Transverse colon (tissue), 4 donors: ENCODE results near the gene ATL2. TPM values are rescaled to one million over a fixed set of nuclear protein-coding genes. Genes with fewer than 3 reads are reported as not detected.

Experiments
- DNase-seq: peaks from one replicate; pipeline ENCODE4 v3.0.0-alpha.2; 2019
- H3K27ac ChIP-seq, 4 donors: fragments of 200-600 bp; sonication (generic); 2 replicates each; pipeline ENCODE4 v1.5.1; 2016 to 2018; ENCODE audit warnings: inconsistent platforms in 4 of 4
- H3K27me3 ChIP-seq: fragments of 200-600 bp; sonication (generic); 2 replicates; pipeline ENCODE4 v1.5.1; 2017; ENCODE audit warnings: inconsistent platforms
- H3K36me3 ChIP-seq, 4 donors: fragments of 200-600 bp; sonication (generic); 2 replicates each; pipeline ENCODE4 v1.5.1; 2017 to 2019; ENCODE audit warnings: inconsistent platforms in 4 of 4
- H3K4me1 ChIP-seq, 4 donors: fragments of 200-600 bp; sonication (generic); 2 replicates each; pipeline ENCODE4 v1.5.1; 2017 to 2020; ENCODE audit warnings: inconsistent platforms in 4 of 4
- H3K4me3 ChIP-seq, 4 donors: fragments of 200-600 bp; sonication (generic); 1 replicate in 1 of 4; 2 replicates in 3 of 4; pipeline versions ENCODE4 v1.5.1 to v1.6.1; 2017 to 2019; ENCODE audit warnings: inconsistent platforms in 4 of 4
- H3K9me3 ChIP-seq, 2 donors: fragments of 200-600 bp; sonication (generic); 2 replicates each; pipeline ENCODE4 v1.5.1; 2017 to 2019; ENCODE audit warnings: inconsistent platforms in 2 of 2
- EP300 ChIP-seq: sonication (generic); formaldehyde crosslinking; IDR thresholded peaks from one replicate; pipeline ENCODE4 v1.6.1; 2017; ENCODE audit warnings: antibody characterized with exemption, low read depth
- POLR2A ChIP-seq: fragments of 450-650 bp; IDR thresholded peaks from one replicate; pipeline ENCODE4 v1.6.1; 2016; ENCODE audit warnings: antibody characterized with exemption, mild to moderate bottlenecking, moderate library complexity
- POLR2AphosphoS5 ChIP-seq, 3 donors: sonication (generic); formaldehyde crosslinking; IDR thresholded peaks; one replicate each; pipeline ENCODE4 v1.6.1; 2016; ENCODE audit warnings: antibody characterized with exemption in 3 of 3
- WGBS, 2 donors: methylation state at CpG; one replicate each; pipeline ENCODE4 v1.1.5; 2018; ENCODE audit warnings: low coverage in 1 of 2; 5-methylcytosine and 5-hydroxymethylcytosine counted together
- in situ Hi-C, 4 donors: fragments of 200-750 bp; cut with MboI; loops; one replicate each; pipeline versions ENCODE4 v1.15.0 to v1.15.1; 2017; ENCODE audit warnings: low sequenced_read_pairs in 3 of 4, low pct_ligation_motif_present in 1 of 4, low pct_unique_long_range_greater_than_20kb in 1 of 4
- intact Hi-C: fragments of 100-400 bp; cut with DNase I; formaldehyde crosslinking; loops from one replicate; pipeline ENCODE4 v1.15.1; 2023; ENCODE audit warnings: low total_unique reads
- total RNA-seq, 4 donors: library from RNA; depleted of rRNA; stranded (reverse); fragments of >200 nt; gene quantifications; one replicate each; pipeline ENCODE4 v1.1.0, GENCODE V29; 2016
- TF ChIP-seq, protein P1 (sequence below), 5 experiments: fragments of 200-600 bp in 3 of 5; fragments of 450-650 bp in 2 of 5; sonication (generic) in 3 of 5; IDR thresholded peaks; 1 replicate in 2 of 5; 2 replicates in 3 of 5; pipeline ENCODE4 v1.5.1; 2016 to 2017; ENCODE audit warnings: antibody characterized with exemption in 5 of 5, inconsistent platforms in 3 of 5, mild to moderate bottlenecking in 2 of 5, moderate library complexity in 1 of 5

The ATL2 gene
- total RNA-seq, 4 donors from 2014 or later = 17.6 to 150 (median 69.1) TPM

DNA sequence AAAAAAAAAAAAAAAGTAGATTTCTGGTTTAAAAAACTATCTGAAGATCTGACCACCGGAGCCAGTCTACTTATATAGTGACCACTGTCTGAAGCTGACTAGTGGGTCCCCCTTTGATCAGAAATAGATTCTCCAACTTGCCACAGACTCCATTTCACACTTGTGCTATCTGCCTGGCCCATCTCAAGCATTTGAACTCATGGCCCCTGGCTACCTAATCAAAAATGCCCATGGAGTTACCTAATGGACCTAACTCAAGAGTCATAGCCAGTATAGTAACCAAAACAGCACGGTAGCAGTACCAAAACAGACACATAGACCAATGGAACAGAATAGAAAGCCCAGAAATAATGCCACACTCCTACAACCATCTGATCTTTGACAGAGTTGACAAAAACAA, 17.0 kb upstream of the ATL2 start:
- intact Hi-C loops = no loop called here
- in situ Hi-C loops = no loop called here
- Histone ChIP-seq H3K36me3 (no peaks in the 10 kb centered on the region), H3K27me3 (no peaks in the 10 kb centered on the region), H3K4me3 (no peak overlapping the region), H3K9me3 (no peaks in the 10 kb centered on the region), H3K4me1 (no peaks in the 10 kb centered on the region), H3K27ac (no peak overlapping the region)
- WGBS, 2 donors = 83 to 88% methylated on average over 1 to 2 of the region's 2 CpGs
- TF ChIP-seq POLR2AphosphoS5 (IDR thresholded peaks at IDR 0.05) (no peak), POLR2A (no peak), EP300 (no peak)
- TF ChIP-seq, protein P1, sequence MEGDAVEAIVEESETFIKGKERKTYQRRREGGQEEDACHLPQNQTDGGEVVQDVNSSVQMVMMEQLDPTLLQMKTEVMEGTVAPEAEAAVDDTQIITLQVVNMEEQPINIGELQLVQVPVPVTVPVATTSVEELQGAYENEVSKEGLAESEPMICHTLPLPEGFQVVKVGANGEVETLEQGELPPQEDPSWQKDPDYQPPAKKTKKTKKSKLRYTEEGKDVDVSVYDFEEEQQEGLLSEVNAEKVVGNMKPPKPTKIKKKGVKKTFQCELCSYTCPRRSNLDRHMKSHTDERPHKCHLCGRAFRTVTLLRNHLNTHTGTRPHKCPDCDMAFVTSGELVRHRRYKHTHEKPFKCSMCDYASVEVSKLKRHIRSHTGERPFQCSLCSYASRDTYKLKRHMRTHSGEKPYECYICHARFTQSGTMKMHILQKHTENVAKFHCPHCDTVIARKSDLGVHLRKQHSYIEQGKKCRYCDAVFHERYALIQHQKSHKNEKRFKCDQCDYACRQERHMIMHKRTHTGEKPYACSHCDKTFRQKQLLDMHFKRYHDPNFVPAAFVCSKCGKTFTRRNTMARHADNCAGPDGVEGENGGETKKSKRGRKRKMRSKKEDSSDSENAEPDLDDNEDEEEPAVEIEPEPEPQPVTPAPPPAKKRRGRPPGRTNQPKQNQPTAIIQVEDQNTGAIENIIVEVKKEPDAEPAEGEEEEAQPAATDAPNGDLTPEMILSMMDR (IDR thresholded peaks at IDR 0.05) = no peak
- DNase-seq = no peak

DNA sequence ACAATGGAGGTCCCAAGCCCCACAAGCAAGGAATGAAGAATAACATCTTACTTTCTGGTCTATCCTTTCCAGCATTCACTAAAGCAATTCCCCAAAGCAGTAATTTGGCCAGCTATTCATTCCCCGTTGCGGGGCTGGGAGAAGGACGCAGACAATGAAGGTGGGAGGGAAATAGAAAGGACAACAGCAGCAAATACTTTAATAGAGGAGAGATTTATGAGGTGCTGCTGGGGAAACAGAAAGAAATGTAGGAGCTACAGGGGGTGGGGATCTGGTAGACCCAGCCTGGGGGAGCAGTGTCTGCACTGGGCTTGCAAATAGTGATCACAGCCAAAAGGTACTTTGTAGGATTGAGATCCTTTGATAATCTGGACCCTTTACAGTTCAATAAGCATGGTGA, 13.9 kb upstream of the ATL2 start:
- no peak for DNase-seq
- H3K27me3 ChIP-seq = no peaks in the 10 kb centered on the region
- no peaks in the 10 kb centered on the region for H3K36me3 ChIP-seq
- in situ Hi-C loops (no loop called here), intact Hi-C loops (no loop called here)
- H3K4me3 ChIP-seq = no peak overlapping the region
- no peaks in the 10 kb centered on the region for H3K9me3 ChIP-seq
- TF ChIP-seq POLR2AphosphoS5 (IDR thresholded peaks at IDR 0.05) (no peak), POLR2A (no peak), EP300 (no peak)
- TF ChIP-seq, protein P1 (IDR thresholded peaks at IDR 0.05) = no peak
- no peak overlapping the region for H3K27ac ChIP-seq
- WGBS, 2 donors = 75 to 100% methylated on average over 3 of the region's 3 CpGs
- no peaks in the 10 kb centered on the region for H3K4me1 ChIP-seq

DNA sequence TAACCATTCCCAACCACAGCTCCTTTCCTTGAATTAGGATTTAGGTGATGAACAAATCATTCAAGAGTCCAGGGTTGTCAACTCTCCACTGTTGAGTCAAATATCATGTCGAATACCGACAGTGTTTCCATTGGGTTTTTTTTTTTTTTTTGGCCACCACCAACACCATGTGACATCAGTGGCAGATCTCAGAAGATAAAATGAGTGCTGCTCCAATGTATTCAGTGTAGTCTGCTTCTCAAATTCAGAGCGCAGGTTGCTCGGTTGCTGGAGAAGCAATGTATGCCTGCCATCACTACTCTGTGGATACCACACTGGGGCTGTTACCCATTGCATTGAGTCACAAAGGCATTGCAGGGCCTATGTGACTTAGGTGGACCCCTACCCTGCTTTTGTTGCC, 10.8 kb upstream of the ATL2 start:
- H3K27ac ChIP-seq = no peak overlapping the region
- no peaks in the 10 kb centered on the region for H3K9me3 ChIP-seq
- no peak for DNase-seq
- H3K4me3 ChIP-seq = no peak overlapping the region
- H3K36me3 ChIP-seq = no peaks in the 10 kb centered on the region
- H3K27me3 ChIP-seq = no peaks in the 10 kb centered on the region
- 82 to 85% methylated on average over 2 to 4 of the region's 4 CpGs for WGBS, 2 donors
- H3K4me1 ChIP-seq = peaks cover 0 to 14% (median 0%) of the 10 kb centered on the region in 4 donors
- TF ChIP-seq, protein P1 (IDR thresholded peaks at IDR 0.05) = no peak
- TF ChIP-seq EP300 (no peak), POLR2AphosphoS5 (IDR thresholded peaks at IDR 0.05) (no peak), POLR2A (no peak)
- intact Hi-C loops = no loop called here
- in situ Hi-C loops = no loop called here

DNA sequence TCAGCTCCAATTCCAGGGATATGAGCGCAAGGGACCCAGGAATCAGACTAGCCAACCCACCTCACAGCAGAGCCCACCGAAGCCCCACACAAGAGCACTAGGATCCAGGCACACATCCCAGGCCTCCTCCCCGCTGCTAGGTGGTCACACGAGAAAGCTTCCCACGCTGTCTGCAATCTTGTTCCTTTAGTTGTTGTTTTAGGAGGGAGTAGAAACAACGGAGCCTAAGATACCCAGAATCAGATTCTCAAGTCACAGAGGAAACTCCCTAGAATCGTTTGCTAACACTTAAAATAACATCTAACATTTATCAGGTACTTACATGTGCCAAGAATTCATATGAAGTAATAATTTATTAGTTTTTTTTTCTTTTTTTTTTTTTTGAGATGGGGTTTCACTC, 9.7 kb upstream of the ATL2 start:
- Histone ChIP-seq H3K4me1 (peaks cover 0 to 14% (median 0%) of the 10 kb centered on the region in 4 donors), H3K36me3 (no peaks in the 10 kb centered on the region), H3K4me3 (no peak overlapping the region), H3K27me3 (no peaks in the 10 kb centered on the region), H3K9me3 (no peaks in the 10 kb centered on the region), H3K27ac (no peak overlapping the region)
- intact Hi-C loops = no loop called here
- DNase-seq = no peak
- WGBS, 2 donors = 70 to 79% methylated on average over 3 to 7 of the region's 7 CpGs
- TF ChIP-seq POLR2A (no peak), EP300 (no peak), POLR2AphosphoS5 (IDR thresholded peaks at IDR 0.05) (no peak)
- in situ Hi-C loops = no loop called here

DNA sequence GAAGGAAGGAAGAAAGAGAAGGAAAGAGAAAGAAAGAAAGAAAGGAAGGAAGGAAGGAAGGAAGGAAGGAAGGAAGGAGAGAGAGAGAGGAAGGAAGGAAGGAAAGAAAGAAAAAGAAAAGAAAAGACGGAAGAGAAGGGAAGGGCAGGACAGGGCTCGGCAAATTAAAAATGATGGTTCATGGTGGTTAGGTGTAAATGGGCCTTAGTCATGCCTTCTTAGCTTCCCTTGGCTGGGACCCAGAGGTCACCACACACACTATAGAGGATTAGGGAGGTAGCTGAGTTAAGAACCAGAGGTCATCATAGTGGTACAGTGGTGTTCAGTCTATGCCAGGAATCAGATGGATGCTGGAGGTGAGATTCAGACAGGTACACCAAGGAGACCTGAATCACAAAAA, 9.3 kb upstream of the ATL2 start:
- no peaks in the 10 kb centered on the region for H3K36me3 ChIP-seq
- no peak overlapping the region for H3K4me3 ChIP-seq
- no peak overlapping the region for H3K27ac ChIP-seq
- in situ Hi-C loops (no loop called here), intact Hi-C loops (no loop called here)
- H3K4me1 ChIP-seq = peaks cover 0 to 14% (median 0%) of the 10 kb centered on the region in 4 donors
- WGBS, 2 donors = 71 to 84% methylated on average over 2 of the region's 2 CpGs
- no peak for DNase-seq
- H3K27me3 ChIP-seq = no peaks in the 10 kb centered on the region
- H3K9me3 ChIP-seq = no peaks in the 10 kb centered on the region
- TF ChIP-seq POLR2A (no peak), POLR2AphosphoS5 (IDR thresholded peaks at IDR 0.05) (no peak), EP300 (no peak)
- TF ChIP-seq, protein P1 (IDR thresholded peaks at IDR 0.05) = no peak
